HG03520 (cell line): ENCODE measurements around the gene ESF1.
"Not testable (repeated sequence)": the region's sequence is repeated elsewhere in the genome, so short reads cannot be mapped to it uniquely, and the experiment has no call there.

Experiments
- ATAC-seq: cut with Tn5 transposase; IDR thresholded peaks from one replicate; pipeline ENCODE4 v1.9.1; 2021; ENCODE audit warnings: mild to moderate bottlenecking, moderate library complexity; ENCODE audit not compliant: unreplicated experiment

ESF1 gene

GRCh38 chr20:13745784-13746183 is 38.9 kb downstream of the ESF1 start:
- ATAC-seq: no peak

- no peak for ATAC-seq
Measured at GRCh38 chr20:13744352-13744751, 40.4 kb downstream of the ESF1 start.

DNA sequence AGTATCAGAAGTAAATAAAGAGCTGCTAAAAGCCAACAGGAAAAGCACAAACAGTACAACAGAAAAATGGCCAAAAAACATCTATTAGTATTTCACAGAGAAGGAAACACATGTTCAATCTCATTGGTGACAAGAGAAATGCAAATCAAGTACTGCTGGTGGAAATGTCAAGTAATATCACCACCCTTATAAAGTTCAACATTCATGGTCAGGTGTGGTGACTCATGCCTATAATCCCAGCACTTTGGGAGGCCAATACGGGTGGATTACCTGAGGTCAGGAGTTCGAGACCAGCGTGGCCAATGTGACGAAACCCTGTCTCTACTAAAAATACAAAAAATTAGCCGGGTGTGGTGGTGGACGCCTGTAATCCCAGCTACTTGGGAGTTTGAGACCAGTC is 42.8 kb downstream of the ESF1 start:
- ATAC-seq: no peak

GRCh38 chr20:13739731-13740649 is 44.7 kb downstream of the ESF1 start:
- no peak for ATAC-seq

DNA sequence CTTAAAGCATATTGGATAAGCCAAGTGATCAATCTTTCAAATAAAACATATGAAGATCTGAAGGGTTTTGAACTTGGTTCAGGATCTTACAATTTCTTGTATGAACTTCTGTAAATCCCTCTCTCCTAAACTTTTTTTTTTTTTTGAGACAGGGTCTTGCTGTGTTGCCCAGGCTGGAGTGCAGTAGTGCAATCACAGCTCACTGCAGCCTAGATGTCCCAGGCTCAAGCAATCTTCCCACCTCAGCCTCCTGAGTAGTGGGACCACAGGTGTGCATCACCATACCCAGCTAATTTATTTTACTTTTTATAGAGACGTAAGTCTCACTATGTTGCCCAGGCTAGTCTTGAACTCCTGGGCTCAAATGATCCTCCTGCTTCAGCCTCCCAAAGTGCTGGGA is 46.5 kb downstream of the ESF1 start:
- not testable (repeated sequence) for ATAC-seq

DNA sequence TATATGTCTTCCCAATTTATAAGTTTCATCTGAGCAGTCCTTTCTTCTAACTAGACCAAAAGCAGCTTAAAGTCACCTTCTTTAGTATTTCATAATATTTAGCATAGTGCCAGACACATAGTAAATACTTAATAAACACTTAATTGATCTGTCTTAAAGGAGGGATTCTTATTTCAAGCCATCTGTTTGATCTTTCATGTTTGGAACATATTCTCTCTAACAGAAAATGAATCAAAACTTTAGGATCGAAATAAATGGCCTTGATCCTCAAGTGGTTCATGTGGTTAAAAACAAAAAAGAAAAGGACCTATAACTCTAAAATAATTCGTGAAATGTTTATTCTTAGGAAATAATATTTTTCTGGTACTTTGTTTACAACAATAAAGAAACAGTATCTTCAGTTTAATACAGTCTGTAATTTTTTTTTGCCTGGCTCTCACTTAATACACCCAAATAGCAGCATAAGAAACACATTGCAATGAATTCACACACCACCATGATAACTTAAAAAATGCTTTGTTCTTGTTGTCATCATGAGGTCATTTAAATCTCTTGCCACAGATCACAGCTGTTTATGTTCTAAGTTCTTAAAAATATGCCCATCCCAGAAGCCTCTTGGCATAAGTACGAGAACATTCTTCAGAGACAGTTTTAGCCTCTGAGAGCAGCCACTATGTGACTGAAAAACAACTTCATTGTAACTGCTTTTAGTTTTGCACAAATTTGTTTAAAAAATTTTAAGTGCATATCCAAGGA is 48.1 kb downstream of the ESF1 start:
- no peak for ATAC-seq

DNA sequence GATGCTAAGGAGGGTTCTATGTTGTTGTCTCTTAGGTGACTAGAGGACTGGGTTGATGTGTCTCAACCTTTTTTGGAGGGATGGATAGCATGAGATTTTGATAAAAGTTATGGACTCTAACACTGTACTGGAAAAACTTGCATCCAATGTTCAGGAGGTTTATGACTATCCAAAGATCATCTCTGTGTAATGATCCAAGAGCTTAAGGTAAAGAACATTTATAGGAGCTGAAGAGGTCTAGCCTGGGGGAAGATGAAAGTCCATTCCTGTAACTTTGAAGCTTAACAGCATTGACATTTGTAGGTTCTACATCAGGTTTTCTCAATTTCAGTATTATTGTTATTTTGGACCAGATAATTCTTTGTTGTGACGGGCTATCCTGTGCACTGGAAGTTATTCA is 48.9 kb downstream of the ESF1 start:
- ATAC-seq: no peak

DNA sequence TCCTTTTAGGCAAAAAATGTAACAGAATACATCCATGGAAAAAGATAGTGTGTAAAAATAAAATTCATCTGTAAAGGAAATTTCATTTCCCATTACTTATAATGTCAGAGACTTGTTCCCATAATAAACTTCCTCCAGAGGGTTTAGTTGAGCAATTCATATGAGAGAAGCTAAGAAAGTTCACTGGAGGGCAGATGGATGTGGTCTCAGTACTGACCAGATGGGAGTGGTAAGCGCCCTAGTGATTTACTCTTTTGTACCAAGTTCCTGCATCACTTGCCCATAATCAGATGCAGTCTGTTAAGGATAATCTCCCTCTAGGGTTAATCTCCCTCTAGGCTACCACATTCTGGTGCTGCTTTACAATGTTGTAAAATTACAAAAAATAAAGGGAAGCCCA is 61.7 kb downstream of the ESF1 start:
- ATAC-seq: no peak

- peak; percentile 25 for ATAC-seq
Measured at GRCh38 chr20:13718171-13718570, 66.5 kb downstream of the ESF1 start.

GRCh38 chr20:13717631-13718044 is 67.1 kb downstream of the ESF1 start:
- peak; percentile 90 for ATAC-seq

DNA sequence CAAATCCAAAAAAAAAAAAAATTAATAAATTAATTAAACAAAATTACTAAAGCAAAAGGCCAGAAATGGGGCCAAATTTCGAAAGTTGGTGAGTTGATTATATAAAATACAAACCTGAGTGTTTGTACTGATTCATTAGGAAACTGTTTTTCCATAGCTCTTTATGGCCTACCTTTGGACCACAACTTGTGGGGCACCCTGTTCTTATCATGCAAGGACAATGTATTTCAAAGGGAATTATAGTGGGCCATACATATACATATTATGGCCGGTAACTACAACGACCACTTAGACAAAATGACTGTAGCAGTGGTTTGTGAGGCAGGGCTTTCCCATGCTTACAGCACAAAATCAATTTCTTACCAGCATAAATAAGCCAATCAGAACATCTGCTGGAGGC is 69.5 kb downstream of the ESF1 start:
- ATAC-seq: no peak

DNA sequence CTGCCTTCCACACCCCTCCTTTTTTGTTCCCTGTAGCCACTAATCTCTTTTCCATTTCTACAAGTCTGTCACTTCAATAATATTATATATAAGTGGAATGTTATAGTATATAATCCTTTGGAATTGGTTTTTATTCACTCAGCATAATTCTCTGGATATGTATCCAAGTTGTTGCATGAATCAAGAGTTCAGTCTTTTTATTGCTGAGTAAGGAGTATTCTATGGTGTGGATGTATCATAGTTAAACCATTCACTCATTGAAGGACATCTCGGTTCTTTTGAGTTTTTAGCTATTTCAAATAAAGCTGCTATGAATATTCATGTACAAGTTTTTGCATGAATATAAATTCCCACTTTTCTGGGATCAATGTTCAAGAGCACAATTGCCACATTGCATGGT is 76.5 kb downstream of the ESF1 start:
- no peak for ATAC-seq

DNA sequence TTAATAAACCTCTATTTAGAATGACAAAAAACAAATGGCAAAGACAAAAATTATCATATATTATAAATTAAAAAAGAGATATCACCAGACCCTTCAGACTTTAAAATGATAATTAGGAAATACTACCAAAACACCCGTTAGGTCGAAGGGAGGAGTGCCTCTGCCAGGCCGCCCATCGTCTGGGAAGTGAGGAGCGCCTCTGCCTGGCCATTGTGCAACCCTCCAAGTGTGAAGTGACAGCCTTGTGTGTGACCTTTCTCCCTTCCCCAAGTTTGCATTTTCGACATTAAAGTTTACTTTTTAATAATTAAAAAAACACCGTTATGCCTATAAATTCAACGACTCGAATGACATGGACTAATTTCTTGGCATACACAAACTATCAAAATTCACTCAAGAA is 81.5 kb downstream of the ESF1 start:
- ATAC-seq: no peak

DNA sequence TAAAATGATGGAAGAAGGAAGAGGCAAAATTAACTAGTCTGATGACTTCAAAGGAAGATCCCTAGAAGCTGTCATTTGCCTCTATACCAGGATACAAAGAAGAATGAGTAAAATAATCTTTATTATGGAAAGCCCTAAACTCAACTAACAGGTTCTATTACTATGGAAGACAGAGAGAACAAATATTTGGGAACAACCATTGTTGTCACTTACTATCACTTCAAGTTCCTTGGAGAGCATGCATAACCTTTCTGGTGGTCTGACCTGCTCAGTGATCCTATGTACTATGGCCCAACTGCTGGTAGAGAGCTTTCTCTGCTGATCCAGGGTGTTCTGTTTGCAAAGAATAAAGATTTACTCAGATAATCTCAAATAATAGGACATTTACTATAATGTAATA is 83.2 kb downstream of the ESF1 start:
- no peak for ATAC-seq

DNA sequence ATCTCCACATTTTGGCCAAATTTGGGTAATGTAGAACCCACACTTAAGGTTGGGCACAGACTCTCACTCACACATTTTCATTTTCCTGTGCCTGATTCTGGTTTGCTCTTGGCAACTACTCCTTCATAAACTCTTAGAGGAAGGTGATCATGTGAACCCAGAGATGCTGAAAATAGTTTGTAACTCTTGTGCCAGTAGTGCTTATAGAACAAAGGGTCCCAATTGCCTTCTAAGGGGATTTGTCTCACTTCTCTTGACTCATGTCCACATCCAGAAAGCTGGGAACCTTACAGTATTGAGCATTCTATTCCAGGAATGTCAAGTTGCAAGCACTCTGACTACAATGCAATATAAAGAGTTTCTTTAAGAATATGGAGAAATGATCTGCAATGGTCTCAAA is 84.0 kb downstream of the ESF1 start:
- ATAC-seq: no peak

DNA sequence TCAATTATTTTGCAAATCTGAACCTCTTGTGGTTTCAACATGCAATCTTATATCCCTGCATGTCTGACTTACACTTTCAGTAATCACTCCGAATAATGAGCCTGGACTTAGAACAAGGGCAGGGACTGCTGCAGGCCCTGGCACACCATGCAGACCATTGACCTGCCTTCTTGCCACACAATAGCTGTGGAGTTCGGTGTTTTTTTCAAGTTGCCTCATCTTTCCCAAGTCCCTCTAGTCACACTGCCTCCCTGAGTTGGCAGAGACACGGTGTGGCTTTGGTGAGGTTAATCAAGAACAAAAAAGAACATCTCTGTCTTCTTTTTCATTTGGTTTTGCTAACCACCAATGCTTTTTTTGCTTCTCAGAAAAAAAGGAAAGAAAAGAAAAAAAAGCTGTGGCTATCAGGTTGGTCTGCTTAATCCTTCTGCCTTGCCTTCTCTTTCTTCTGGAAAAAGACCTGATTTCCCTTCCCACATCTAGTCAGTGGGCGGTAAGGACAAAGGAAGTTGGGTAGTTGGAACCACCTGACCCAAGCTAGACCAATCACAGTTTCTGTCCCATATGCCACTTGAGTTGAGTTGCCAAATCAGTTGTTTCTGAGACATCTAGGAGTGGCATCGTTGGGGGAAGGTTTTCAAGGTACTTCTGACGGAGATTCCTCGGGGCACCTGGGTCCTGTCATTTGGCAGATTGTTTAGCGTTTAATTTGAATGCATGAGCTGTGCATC is 90.1 kb downstream of the ESF1 start:
- ATAC-seq: no peak

DNA sequence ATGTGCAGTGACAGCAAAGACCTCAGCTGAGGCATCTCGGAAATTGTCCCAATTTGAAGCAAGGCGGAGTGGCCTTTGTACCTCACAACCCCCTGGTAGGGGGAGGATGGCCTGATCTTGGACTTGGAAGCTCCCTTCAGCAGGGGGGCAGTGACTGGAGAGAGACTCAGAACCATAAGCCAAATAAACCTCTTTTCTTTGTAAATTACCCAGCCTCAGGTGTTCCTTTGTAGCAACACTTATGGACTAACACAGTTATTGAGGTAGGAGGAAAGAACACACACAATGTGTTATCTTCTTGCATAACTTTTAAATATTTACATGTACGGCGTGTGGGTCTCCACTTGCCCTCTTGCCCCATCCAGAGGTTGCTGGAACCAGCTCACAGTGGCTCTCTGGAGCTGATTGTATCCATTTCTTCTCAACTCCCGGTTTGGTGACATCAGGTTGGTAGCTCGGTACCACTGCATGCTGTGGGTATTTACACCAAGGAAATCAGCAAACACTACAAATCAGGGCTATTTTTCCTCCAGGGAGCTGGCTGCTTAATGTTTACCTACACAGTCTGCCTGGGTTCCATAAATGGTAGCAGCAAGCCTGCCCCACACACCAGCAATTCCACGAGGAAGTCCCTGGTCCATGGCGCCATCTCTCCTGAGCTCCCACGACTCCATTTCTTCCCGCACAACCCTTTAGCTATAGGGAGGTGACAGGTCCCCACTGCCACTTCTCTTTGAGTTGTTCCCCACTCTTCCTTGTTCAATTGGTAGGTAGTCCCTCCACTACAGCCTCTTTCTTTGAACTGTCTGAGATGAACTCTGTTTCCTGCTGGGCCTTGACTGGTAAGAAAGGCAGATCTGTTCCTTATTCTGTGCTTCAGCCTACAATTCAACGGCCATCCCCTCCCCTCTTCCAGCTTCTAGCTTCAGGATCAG is 91.7 kb downstream of the ESF1 start:
- ATAC-seq: no peak

DNA sequence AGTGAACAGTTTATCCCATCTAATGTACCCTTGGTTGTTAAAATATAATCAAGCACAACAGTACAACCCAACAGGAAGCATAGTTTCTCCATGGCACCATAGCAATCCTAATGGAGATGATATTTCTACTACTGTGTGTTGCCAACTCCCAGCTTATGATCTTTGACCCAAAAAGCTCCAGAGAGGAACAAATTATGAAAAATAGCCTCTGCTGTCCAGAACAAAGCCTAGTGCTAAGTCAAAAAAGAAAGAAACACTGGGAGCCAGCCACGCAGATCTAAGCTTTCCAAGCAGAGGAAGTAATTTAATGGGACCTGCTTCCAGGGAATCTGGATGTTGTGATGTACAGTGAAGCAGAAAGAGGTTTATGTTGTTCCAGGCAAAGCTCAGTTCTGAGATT is 93.8 kb downstream of the ESF1 start:
- ATAC-seq: no peak

DNA sequence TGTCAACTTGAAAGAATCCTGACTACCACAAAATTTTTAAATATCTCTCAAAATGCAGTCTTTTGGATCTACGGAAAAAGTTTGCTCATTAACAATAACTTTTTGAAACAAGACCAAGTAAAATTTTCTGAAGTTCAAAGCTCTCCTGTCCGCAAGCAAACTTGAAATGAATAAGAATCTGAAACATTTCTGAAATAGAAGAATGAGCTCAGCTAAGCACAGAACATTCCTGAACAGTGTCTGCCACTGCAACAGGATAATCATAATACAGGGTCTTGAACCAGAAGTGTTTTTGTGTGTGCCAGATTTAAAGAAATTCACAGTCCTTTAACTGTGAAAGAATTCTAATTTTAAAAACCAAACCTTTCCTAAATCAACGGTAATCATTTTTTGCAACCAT is 96.9 kb downstream of the ESF1 start:
- no peak for ATAC-seq

DNA sequence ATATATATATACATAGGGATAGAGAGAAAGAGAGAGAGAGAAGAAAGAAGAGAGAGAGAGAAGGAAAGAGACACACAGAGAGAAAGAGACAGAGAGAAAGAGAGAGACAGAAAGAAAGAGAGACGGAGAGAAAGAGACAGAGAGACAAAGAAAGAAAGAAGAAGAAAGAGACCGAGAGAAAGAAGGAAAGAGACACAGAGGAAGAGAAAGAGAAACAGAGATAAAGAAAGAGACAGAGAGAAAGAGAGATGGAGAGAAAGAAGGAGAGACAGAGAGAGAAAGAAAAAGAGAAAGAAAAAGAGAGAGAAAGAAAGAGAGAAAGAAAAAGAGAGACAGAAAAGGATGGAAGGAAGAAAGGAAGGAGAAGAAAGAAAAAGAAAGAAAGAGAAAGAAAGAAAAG is 99.1 kb downstream of the ESF1 start:
- ATAC-seq: no peak
